Measurements from ENCODE around the gene NOTCH3. TPM values are rescaled to one million over a fixed set of nuclear protein-coding genes. Genes with fewer than 3 reads are reported as not detected.

Gene NOTCH3
- total RNA-seq, 2 experiments from 2014 or later = not detected

GRCh38 chr19:15180451-15181390 lies 20.1 kb downstream of the NOTCH3 start:
- DNase-seq (no peak), ATAC-seq (no peak)
- Mint-ChIP-seq H3K9me3 (ENCODE audit: low read depth) (no peaks in the 10 kb centered on the region), H3K4me3 (no peak overlapping the region), H3K36me3 (no peaks in the 10 kb centered on the region), H3K27me3 (peaks cover 4% of the 10 kb centered on the region), H3K27ac (no peak overlapping the region), H3K4me1 (peaks cover 4% of the 10 kb centered on the region)
- CTCF ChIA-PET = interaction anchor here (0.5 to 0.8 kb wide), 2 partner anchors 51 to 691 kb away, joined by 3 read pairs; no protein-coding TSS in a partner anchor

GRCh38 chr19:15178629-15179308 lies 22.0 kb downstream of the NOTCH3 start:
- Mint-ChIP-seq H3K27me3 (peaks cover 4% of the 10 kb centered on the region), H3K4me3 (no peak overlapping the region), H3K9me3 (ENCODE audit: low read depth) (no peaks in the 10 kb centered on the region), H3K27ac (no peak overlapping the region), H3K36me3 (no peaks in the 10 kb centered on the region), H3K4me1 (peaks cover 4% of the 10 kb centered on the region)
- no peak for DNase-seq
- no peak for ATAC-seq
- CTCF ChIA-PET = interaction anchor here (1.6 to 2.0 kb wide), 3 partner anchors 78 to 377 kb away, joined by 4 to 10 read pairs (median 8); no protein-coding TSS in a partner anchor

DNA sequence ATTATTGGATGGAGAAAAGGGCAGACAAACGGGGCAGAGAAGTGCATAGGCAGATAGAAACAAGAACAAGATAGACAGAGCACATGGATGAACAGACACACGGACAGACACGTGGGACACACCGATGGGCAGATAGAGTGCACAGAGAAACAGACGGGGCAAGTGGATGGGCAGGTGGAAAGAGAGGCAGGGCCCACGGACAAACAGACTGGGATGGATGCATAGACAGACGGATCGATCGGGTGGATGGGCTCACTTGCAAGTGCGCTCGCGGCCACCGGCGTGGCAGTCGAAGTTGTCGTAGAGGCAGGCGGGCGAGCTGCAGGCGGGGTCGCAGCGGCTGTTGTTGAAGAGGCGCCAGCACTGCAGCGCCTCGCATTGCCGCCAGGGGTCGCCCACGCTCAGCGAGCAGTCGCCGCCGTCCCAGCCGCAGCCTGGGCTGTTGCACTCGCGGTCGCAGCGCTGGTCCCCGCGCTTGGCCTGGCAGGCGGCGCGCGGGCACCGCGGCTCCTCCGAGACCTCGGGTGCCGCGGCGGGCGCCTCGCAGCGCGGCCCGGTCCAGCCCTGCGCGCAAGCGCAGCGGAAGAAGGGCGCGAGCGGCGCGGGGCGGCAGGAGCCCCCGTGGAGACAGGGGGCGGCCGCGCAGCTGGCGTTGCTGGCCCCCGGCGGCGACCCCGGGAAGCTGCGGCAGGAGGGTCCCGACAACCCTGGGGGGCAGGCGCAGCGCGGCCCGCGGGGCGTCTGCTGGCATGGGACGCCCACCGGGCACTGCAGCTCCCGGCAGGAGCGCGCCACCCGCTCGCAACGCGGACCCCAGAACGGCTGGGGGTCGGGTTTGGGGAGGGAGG lies 23.3 kb downstream of the NOTCH3 start:
- H3K4me3 Mint-ChIP-seq = no peak overlapping the region
- DNase-seq (peak; percentile 85), ATAC-seq (peak; percentile 95)
- H3K27ac Mint-ChIP-seq = no peak overlapping the region
- no peaks in the 10 kb centered on the region for H3K36me3 Mint-ChIP-seq
- peaks cover 4% of the 10 kb centered on the region for H3K27me3 Mint-ChIP-seq
- H3K9me3 Mint-ChIP-seq (ENCODE audit: low read depth) = no peaks in the 10 kb centered on the region
- CTCF ChIA-PET = interaction anchor here (0.6 to 2.4 kb wide), 20 partner anchors 16 to 542 kb away, joined by 3 to 16 read pairs (median 4); partner anchors contain the start of genes AKAP8, AKAP8L and OR1I1
- H3K4me1 Mint-ChIP-seq = peaks cover 4% of the 10 kb centered on the region

- Mint-ChIP-seq H3K4me3 (no peak overlapping the region), H3K9me3 (ENCODE audit: low read depth) (no peaks in the 10 kb centered on the region), H3K36me3 (no peaks in the 10 kb centered on the region), H3K4me1 (peaks cover 4% of the 10 kb centered on the region), H3K27ac (no peak overlapping the region), H3K27me3 (peaks cover 4% of the 10 kb centered on the region)
- CTCF ChIA-PET = interaction anchor here (0.6 to 1.7 kb wide), 3 partner anchors 66 to 376 kb away, joined by 3 to 6 read pairs (median 4); no protein-coding TSS in a partner anchor
- ATAC-seq (no peak), DNase-seq (no peak)
Observed at GRCh38 chr19:15175609-15176008, 25.2 kb downstream of the NOTCH3 start.

GRCh38 chr19:15173746-15174404 lies 26.9 kb downstream of the NOTCH3 start:
- ATAC-seq (no peak), DNase-seq (no peak)
- H3K4me3 Mint-ChIP-seq = no peak overlapping the region
- H3K9me3 Mint-ChIP-seq (ENCODE audit: low read depth) = no peaks in the 10 kb centered on the region
- peaks cover 4% of the 10 kb centered on the region for H3K4me1 Mint-ChIP-seq
- no peak overlapping the region for H3K27ac Mint-ChIP-seq
- H3K27me3 Mint-ChIP-seq = peaks cover 4% of the 10 kb centered on the region
- CTCF ChIA-PET = interaction anchor here (0.9 to 1.2 kb wide), 2 partner anchors 82 to 245 kb away, joined by 3 to 5 read pairs; no protein-coding TSS in a partner anchor
- no peaks in the 10 kb centered on the region for H3K36me3 Mint-ChIP-seq

GRCh38 chr19:15170345-15170744 lies 30.4 kb downstream of the NOTCH3 start:
- H3K9me3 Mint-ChIP-seq (ENCODE audit: low read depth) = no peaks in the 10 kb centered on the region
- H3K27ac Mint-ChIP-seq = no peak overlapping the region
- H3K4me1 Mint-ChIP-seq = no peaks in the 10 kb centered on the region
- no peaks in the 10 kb centered on the region for H3K27me3 Mint-ChIP-seq
- no peak for ATAC-seq
- H3K4me3 Mint-ChIP-seq = no peak overlapping the region
- DNase-seq = no peak
- CTCF ChIA-PET = no interaction called here
- H3K36me3 Mint-ChIP-seq = no peaks in the 10 kb centered on the region

DNA sequence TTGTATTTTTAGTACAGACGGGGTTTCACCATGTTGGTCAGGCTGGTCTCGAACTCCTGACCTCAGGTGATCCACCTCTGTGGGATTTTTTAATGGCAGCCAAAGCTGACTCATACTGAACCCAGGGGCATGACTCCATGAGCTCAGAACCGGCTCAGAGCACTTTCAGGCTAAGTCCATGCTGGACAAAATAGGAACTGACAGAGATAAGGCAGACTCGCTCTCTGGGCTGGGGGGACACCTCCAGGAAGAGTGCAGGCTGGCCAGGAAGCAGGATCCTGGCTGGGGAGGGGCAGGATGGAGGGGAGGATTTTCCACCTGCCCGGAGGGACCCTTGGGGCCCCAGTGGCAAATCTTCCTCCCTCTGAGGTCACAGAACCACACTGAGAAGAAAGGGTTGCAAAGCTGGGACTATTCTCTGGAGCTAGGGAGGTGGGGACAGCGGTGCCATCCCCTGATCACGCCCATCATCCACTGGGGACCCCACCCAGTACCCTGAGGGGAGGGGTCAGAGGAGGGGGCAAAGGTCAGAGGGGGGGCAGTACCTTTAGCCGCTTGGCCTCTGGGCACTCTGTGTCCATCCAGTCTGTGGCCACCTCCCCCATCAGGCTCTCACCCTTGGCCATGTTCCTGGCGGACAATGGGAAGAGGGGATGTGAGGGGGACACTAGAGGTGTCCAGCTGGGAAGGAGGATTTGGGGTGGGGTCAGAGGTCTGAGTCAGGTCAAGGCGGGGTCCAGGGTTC lies 31.1 kb downstream of the NOTCH3 start:
- ATAC-seq = no peak
- no peak for DNase-seq
- H3K4me1 Mint-ChIP-seq = no peaks in the 10 kb centered on the region
- CTCF ChIA-PET = interaction anchor here (0.8 kb wide), 1 partner anchor 386 kb away, joined by 4 read pairs; no protein-coding TSS in a partner anchor
- no peaks in the 10 kb centered on the region for H3K9me3 Mint-ChIP-seq (ENCODE audit: low read depth)
- H3K27me3 Mint-ChIP-seq = no peaks in the 10 kb centered on the region
- H3K36me3 Mint-ChIP-seq = no peaks in the 10 kb centered on the region
- no peak overlapping the region for H3K27ac Mint-ChIP-seq
- no peak overlapping the region for H3K4me3 Mint-ChIP-seq

DNA sequence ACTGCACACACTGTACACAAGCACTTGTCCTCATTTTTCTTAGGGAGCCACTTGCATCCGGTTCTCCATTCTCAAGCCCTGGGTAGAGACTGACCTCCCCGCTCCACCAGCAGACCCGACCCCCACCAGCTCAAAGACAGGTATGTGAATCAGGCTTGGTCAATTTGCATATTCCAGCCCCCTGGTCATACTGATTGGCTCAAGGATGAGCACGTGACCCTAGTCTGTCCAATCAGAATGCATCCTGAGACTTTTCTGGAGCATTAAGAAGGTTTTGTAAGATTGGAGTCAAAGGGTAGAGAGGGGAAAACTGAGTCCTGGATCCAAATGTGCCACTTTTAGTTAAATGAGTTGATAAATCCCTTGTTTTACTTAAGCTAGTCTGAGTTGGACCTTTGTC lies 34.1 kb downstream of the NOTCH3 start:
- ATAC-seq (no peak), DNase-seq (no peak)
- Mint-ChIP-seq H3K27ac (no peak overlapping the region), H3K9me3 (ENCODE audit: low read depth) (no peaks in the 10 kb centered on the region), H3K4me3 (no peak overlapping the region), H3K36me3 (no peaks in the 10 kb centered on the region), H3K27me3 (no peaks in the 10 kb centered on the region), H3K4me1 (no peaks in the 10 kb centered on the region)
- CTCF ChIA-PET = interaction anchor here (2.2 kb wide), 1 partner anchor 8 kb away, joined by 5 read pairs; no protein-coding TSS in a partner anchor

- no peak for DNase-seq
- CTCF ChIA-PET = interaction anchor here (0.6 to 1.7 kb wide), 6 partner anchors 16 to 406 kb away, joined by 3 to 8 read pairs (median 3); no protein-coding TSS in a partner anchor
- Mint-ChIP-seq H3K4me1 (no peaks in the 10 kb centered on the region), H3K36me3 (no peaks in the 10 kb centered on the region), H3K9me3 (ENCODE audit: low read depth) (no peaks in the 10 kb centered on the region), H3K27me3 (no peaks in the 10 kb centered on the region), H3K4me3 (no peak overlapping the region), H3K27ac (no peak overlapping the region)
- ATAC-seq = peak; percentile 30
Observed at GRCh38 chr19:15161028-15161984, 39.5 kb downstream of the NOTCH3 start.

DNA sequence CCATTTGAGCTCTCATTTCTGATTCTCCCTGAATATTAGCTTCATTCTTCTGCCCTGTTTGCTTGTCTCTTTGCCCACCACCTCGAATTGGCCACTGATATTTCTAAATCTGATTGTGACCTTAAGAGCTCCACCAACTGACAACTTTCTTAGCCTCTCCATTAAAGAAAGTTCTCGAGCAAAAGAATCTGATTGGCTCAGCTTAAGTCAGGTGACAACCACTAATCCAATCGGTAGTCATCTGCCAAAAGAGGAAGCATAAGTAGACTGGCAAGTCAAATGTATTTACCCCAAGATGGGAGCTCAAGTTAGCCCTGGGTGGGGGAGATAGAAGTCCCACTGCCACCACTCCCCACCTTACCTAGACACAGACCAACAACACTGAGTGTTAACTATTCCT lies 41.5 kb downstream of the NOTCH3 start:
- CTCF ChIA-PET = interaction anchor here (0.6 to 1.1 kb wide), 5 partner anchors 8 to 261 kb away, joined by 3 to 6 read pairs (median 4); no protein-coding TSS in a partner anchor

DNA sequence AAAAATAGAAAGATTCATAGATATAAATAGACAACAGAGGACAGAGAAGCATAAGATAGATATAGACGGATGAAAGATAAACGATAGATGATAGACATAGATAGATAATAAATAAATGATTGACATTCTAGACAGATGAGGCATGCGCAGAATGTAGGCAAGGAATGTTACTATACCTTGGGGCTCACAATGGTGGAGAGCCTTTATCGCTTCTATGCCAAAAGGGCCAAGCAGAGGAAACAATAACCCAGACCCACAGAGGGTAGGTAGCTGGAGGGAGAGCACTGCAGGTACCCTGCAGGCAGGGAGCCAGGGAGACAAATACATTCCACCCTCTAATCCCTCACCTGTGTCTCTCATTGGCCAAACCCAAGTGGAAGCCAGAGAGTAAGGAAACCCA lies 44.4 kb downstream of the NOTCH3 start:
- Mint-ChIP-seq H3K27ac (no peak overlapping the region), H3K9me3 (ENCODE audit: low read depth) (peaks cover 4% of the 10 kb centered on the region), H3K4me1 (no peaks in the 10 kb centered on the region), H3K27me3 (peaks cover 8% of the 10 kb centered on the region), H3K4me3 (no peak overlapping the region), H3K36me3 (no peaks in the 10 kb centered on the region)
- CTCF ChIA-PET = interaction anchor here (2.0 kb wide), 1 partner anchor 64 kb away, joined by 11 read pairs; no protein-coding TSS in a partner anchor
- no peak for DNase-seq
- no peak for ATAC-seq

More for the DNA sequence above, 41.5 kb downstream of the NOTCH3 start:
- Mint-ChIP-seq H3K9me3 (ENCODE audit: low read depth) (peaks cover 3% of the 10 kb centered on the region), H3K27ac (no peak overlapping the region), H3K4me1 (no peaks in the 10 kb centered on the region), H3K4me3 (no peak overlapping the region), H3K27me3 (no peaks in the 10 kb centered on the region), H3K36me3 (no peaks in the 10 kb centered on the region)
- DNase-seq = no peak
- no peak for ATAC-seq
